GM12865 (cell line): ENCODE results near the gene TMEM132D.

Experiments used
- DNase-seq: peaks from one replicate; pipeline ENCODE4 v3.0.0; 2010; ENCODE audit warnings: low read depth
- H3K4me3 ChIP-seq: 2 replicates; pipeline ENCODE4 v1.5.1; 2011; ENCODE audit warnings: mild to moderate bottlenecking, low read depth, low read length, control low read depth
- TF ChIP-seq, protein P1 (sequence below): IDR thresholded peaks from 2 replicates; pipeline ENCODE4 v1.5.1; 2011; ENCODE audit warnings: low read length, control low read depth, low read depth, inconsistent platforms; ENCODE audit not compliant: insufficient read depth; ENCODE audit errors: missing control alignments

The TMEM132D gene

DNA sequence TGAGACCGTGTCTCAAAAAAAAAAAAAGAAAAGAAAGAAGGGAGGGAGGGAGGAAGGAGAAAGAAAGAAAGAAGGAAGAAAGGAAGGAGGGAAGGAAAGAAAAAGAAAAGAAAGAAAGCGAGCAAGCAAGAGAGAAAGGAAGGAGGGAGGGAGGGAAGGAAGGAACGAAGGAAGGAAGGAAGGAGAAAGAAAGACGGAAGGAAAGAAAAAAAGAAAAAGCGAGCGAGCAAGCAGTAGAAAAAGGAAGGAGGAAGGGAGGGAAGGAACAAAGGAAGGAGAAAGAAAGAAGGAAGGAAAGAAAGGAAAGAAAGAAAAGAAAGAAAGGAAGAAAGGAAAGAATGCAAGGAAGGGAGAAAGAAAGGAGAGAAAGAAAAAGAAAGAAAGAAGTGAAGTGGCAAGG lies 546.6 kb downstream of the TMEM132D start:
- no peak overlapping the region for H3K4me3 ChIP-seq
- TF ChIP-seq, protein P1, sequence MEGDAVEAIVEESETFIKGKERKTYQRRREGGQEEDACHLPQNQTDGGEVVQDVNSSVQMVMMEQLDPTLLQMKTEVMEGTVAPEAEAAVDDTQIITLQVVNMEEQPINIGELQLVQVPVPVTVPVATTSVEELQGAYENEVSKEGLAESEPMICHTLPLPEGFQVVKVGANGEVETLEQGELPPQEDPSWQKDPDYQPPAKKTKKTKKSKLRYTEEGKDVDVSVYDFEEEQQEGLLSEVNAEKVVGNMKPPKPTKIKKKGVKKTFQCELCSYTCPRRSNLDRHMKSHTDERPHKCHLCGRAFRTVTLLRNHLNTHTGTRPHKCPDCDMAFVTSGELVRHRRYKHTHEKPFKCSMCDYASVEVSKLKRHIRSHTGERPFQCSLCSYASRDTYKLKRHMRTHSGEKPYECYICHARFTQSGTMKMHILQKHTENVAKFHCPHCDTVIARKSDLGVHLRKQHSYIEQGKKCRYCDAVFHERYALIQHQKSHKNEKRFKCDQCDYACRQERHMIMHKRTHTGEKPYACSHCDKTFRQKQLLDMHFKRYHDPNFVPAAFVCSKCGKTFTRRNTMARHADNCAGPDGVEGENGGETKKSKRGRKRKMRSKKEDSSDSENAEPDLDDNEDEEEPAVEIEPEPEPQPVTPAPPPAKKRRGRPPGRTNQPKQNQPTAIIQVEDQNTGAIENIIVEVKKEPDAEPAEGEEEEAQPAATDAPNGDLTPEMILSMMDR = no peak
- DNase-seq = no peak

DNA sequence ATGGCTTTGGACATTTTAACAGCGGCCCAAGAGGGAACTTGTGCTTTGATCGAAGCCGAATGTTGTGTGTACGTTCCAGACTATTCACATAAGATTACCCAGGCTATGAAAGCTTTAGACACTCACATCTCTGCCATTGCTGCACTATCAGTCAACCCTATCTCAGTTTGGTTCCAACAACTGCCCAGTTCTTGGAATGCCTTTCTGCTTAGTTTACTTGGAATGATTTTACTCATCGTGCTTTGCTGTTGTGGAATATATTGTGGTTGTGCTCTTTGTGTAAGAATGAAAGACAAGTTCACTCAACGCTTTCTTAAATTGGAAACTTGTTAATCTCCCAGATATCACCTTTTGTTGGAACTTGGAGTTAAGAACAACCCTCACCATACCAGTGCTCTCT lies 552.3 kb downstream of the TMEM132D start:
- H3K4me3 ChIP-seq = no peak overlapping the region
- TF ChIP-seq, protein P1 = no peak
- DNase-seq = no peak

GRCh38 chr12:129339336-129339735 lies 564.5 kb downstream of the TMEM132D start:
- H3K4me3 ChIP-seq = no peak overlapping the region
- TF ChIP-seq, protein P1 = no peak
- no peak for DNase-seq

GRCh38 chr12:129337413-129337812 lies 566.4 kb downstream of the TMEM132D start:
- H3K4me3 ChIP-seq = no peak overlapping the region
- TF ChIP-seq, protein P1 = no peak
- DNase-seq = no peak

DNA sequence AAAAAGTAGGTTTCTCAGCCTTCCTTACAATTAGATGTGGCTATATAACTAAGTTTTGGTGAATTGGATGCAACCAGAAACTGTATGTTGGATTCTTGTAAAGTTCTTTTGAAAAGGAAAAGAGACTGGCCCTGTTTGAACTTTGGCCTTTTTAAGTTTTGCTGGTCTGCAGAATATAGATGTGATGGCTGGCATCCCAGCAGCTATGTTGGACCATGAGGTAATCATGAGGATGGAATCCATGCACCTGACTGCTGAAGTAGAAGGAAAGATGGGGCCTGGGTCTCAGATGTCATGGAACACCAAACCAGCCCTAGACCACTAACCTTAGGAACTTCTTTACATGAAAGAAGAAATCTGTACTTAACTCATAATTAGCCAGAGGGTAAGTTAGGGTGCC lies 568.1 kb downstream of the TMEM132D start:
- H3K4me3 ChIP-seq = no peak overlapping the region
- TF ChIP-seq, protein P1 = no peak
- DNase-seq = no peak

DNA sequence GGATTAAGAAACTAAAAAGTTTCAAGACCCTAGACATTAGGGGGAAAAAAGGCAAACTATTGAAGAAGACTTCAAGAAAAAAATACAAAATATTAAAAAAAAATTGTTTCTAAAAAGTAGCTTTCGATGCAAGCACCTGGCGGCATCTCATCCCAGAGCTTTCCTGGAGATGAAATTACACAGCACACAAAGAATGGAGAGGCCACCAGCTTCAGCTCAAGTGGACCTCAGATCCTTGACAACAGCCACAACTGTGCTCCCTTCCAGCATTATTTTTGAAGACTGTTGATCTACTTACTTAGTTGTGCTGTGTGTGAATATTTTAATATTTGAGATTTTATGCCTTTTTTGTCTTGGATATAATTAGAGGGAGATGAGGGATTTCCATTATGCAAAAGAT lies 571.5 kb downstream of the TMEM132D start:
- H3K4me3 ChIP-seq = no peak overlapping the region
- TF ChIP-seq, protein P1 = no peak
- DNase-seq = no peak

DNA sequence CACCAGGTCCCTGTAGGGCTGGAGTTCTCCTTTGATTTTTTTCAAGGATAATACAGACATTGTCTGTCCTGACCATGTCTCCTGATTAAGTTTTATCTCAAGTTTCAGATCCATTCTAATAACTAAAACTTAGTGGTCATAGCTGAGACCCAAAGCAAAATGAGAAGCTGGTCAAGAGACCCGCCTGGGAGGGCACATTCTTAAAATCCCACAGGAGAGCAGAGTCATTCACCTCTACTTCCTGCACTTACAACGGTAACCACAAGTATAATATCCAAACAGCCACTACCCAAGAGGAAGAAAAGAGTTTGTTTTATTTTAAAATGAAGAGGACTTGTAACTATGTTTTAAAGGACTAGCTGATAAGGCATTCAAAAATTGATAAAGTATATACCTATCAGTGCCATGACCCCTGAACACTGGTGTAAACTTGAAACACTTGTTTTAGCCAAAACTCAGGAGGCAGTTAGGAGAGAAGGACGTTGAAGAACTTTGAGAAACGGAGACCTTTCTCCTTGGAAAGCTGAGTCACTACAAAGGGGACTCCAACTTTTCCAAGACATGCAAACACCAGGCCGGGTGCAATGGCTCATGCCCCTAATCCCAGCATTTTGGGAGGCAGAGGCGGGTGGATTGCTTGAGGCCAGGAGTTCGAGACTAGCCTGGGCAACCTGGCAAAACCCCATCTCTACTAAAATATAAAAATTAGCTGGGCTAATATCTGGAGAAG lies 572.3 kb downstream of the TMEM132D start:
- TF ChIP-seq, protein P1 = no peak
- no peak overlapping the region for H3K4me3 ChIP-seq
- DNase-seq = no peak
